ENCODE data around the gene ASNSD1. TPM values are rescaled to one million over a fixed set of nuclear protein-coding genes. Genes with fewer than 3 reads are reported as not detected.

ASNSD1 gene
- 35.9 to 42.4 TPM (median 38.8 TPM) in 5 replicates for total RNA-seq (2022; extraction: Qiagen RNA extraction; ENCODE audit: low read depth)

DNA sequence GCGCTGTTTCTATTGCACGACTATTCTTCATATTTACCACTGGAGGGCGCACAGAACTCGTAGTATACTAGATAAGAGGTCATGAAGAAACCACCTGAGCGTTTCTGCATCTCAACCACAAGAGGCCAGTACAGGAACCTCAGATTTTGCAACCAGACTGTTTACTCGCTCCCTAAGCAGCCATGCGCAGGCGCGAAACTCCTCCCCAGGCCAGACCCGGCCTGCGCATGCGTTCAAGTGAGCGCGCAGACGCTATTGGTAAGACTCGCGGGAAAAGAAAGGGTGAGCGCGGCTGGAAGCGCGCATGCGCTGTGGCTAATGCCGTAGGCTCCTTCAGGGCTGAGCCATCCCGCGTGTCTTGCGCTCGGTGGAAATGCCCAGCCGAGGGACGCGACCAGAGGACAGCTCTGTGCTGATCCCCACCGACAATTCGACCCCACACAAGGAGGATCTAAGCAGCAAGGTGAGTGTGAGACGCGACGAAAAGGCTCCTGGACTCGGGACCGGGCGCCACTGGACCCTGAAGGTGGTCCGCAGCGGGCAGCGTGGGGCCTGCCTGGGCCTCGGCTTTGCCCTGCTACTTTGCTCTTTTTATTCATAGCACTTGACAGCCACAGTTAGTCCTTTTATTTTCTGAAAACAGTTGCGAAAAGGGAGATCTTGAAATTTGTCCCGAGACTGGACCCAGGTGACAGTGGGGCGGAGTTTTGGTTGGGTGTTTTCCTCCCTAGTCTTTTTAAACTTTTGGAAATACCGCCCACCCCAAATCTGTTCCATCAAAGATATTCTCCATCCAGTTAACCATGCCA lies at the start of gene ASNSD1:
ASNSD1 (plus strand) TSS at position 312 of the 809 bp plus-strand sequence. CDS start 4,674 bp downstream, outside the sequence.

DNA sequence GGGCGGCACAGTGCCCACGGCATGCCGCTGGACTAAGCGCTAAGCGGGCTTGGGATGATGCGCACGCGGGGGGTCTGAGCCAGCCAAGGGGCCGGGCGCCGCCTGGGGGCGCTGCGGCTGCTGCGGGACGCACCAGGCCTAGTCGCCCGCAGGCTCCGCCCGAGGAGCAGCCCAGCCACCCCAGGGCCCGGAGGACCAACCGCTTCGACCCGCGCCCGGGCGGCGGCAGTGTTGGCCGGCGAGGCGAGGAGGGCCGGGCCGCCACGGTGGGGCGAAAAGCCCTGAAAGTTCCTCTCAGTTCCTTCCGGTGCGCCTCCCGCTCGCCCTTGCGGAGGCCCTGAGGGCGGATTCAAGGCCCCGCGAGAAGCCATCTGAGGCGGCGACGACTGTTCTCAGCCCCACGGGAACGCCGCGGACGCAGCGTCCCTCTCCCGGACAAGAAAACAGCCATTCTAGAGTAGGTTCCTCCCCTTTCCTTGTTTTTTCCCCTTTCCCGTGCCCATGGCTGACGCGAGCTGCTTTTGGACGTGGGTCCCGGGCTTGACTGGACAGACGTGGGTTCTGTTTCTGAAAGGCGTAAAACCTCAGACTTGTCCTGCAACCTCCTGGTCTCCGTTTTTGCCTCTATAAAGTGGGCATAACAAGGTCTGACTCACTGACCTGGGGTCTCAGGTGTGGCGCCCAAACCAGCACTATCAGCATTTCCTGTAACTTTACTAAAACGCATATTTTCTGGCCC lies 13.3 kb downstream of the ASNSD1 start, which contains the start of gene ANKAR:
ANKAR (plus strand) TSS at position 297 of the 739 bp plus-strand sequence. CDS start 1,821 bp downstream, outside the sequence.

Other genes with a start within 250 kb of the ASNSD1 start
- gene WDR75, start 220.0 kb upstream of the ASNSD1 start, total RNA-seq (2022; extraction: Qiagen RNA extraction; ENCODE audit: low read depth), result 44.2 to 50.4 TPM (median 48.7 TPM) in 5 replicates
- gene SLC40A1, start 80.7 kb upstream of the ASNSD1 start, total RNA-seq (2022; extraction: Qiagen RNA extraction; ENCODE audit: low read depth), result 3.8 to 5.0 TPM (median 3.8 TPM) in 5 replicates
- 1.0 to 1.6 TPM (median 1.4 TPM) in 5 replicates for gene ANKAR, start 13.2 kb downstream of the ASNSD1 start, total RNA-seq (2022; extraction: Qiagen RNA extraction; ENCODE audit: low read depth)
- 4.2 to 5.6 TPM (median 4.9 TPM) in 5 replicates for gene OSGEPL1, start 101.3 kb downstream of the ASNSD1 start, total RNA-seq (2022; extraction: Qiagen RNA extraction; ENCODE audit: low read depth)
- 38.0 to 52.4 TPM (median 49.7 TPM) in 5 replicates for gene ORMDL1, start 122.9 kb downstream of the ASNSD1 start, total RNA-seq (2022; extraction: Qiagen RNA extraction; ENCODE audit: low read depth)
- gene PMS1, start 123.0 kb downstream of the ASNSD1 start, total RNA-seq (2022; extraction: Qiagen RNA extraction; ENCODE audit: low read depth), result 6.4 to 9.4 TPM (median 9.0 TPM) in 5 replicates